Retinal pigment epithelial cell (primary cell): Measurements from ENCODE around the gene PPP2R1B.

Experiments
- DNase-seq: peaks from one replicate; pipeline ENCODE4 v3.0.0-alpha.2; 2010; ENCODE audit warnings: low read depth
- H3K4me3 ChIP-seq: 2 replicates; pipeline ENCODE4 v1.5.1; 2011; ENCODE audit warnings: mild to moderate bottlenecking, low read length, control low read depth, moderate library complexity
- TF ChIP-seq, protein P1 (sequence below): conservative IDR thresholded peaks from 2 replicates; pipeline ENCODE4 v1.5.1; 2011; ENCODE audit warnings: low read depth, low read length, control low read depth, inconsistent platforms

The PPP2R1B gene

DNA sequence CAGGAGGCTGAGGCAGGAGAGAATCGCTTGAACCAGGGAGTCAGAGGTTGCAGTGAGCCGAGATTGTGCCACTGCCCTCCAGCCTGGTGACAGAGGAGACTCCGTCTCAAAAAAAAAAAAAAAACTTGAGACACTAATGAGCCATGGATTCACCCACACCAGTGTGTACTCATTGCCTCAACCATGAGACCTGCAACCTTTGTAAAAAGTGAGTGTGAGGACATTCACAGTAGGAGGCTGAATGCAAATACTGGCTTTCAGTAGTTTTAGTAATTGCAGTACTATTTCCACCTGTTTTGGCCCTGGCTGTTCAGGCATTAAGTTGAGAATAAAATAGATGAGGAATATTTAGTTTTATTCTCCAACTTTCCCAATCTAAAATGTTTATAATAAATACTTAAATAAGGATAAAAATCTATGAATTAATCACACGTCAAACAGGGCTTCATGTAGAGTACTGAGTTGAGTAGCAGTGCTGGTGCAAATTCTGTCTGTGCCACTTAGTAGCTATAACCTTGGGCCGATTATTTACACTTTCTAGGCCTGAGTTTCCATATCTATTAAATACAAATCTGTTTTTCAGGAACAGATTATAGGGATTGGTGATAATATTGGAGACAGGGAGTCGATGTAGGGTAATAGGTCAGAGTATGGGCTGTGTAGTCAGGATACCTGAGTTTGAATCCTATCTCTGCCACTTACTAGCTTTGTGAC, 72.8 kb downstream of the PPP2R1B start:
- no peak for DNase-seq
- TF ChIP-seq, protein P1, sequence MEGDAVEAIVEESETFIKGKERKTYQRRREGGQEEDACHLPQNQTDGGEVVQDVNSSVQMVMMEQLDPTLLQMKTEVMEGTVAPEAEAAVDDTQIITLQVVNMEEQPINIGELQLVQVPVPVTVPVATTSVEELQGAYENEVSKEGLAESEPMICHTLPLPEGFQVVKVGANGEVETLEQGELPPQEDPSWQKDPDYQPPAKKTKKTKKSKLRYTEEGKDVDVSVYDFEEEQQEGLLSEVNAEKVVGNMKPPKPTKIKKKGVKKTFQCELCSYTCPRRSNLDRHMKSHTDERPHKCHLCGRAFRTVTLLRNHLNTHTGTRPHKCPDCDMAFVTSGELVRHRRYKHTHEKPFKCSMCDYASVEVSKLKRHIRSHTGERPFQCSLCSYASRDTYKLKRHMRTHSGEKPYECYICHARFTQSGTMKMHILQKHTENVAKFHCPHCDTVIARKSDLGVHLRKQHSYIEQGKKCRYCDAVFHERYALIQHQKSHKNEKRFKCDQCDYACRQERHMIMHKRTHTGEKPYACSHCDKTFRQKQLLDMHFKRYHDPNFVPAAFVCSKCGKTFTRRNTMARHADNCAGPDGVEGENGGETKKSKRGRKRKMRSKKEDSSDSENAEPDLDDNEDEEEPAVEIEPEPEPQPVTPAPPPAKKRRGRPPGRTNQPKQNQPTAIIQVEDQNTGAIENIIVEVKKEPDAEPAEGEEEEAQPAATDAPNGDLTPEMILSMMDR, result no peak
- H3K4me3 ChIP-seq, result no peak overlapping the region

DNA sequence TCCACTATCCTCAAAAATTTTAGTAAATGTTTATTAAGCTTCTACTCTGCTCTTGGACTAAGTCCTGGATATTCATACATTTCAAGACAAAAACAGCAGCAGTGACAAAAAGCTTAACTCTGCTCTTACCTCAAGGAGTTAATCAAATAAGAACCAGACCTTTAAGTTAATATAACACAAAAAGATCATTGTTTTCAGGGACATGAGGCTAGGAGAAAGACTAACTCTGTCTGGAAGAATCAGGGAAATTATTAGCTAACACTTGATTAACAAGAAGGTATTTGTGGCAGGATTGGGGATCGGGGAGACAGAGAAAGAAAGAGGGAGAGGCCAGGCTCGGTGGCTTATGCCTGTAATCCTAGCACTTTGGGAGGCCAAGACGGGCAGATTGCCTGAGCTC, 74.4 kb downstream of the PPP2R1B start:
- no peak overlapping the region for H3K4me3 ChIP-seq
- TF ChIP-seq, protein P1, result no peak
- no peak for DNase-seq

DNA sequence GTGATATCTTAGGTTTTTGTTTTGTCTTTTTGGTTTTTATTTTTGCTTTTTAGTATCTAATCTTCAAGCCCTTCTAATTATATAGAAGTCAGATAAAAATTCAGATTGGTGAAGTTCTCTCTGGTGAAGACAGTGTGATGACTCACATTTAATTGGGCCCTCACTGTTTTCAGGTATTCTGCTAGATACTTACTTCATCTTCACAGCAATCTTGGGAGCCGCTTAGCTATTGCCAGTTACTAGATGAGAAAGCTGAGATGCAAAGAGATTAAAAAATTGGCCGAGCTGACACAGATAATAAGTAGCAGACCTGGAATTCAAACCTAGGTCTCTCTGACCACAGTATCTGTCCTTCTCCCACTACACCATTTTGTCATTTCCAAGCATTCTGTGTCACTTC, 75.0 kb downstream of the PPP2R1B start:
- DNase-seq, result no peak
- TF ChIP-seq, protein P1, result no peak
- H3K4me3 ChIP-seq, result no peak overlapping the region

DNA sequence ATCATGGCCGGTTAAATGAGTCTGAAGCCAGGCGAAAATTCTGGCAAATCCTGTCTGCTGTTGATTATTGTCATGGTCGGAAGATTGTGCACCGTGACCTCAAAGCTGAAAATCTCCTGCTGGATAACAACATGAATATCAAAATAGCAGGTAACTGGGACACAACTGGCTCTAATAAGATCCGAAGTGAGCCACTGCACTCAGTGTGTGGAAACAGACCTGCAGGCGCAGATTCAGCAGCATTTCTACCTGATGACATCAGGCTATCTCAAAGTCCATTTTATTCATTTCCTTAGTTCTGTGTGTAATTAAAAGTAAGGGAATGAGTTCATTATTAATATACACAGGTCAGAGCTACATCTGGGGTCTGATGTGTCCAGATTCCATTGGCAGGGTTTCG, 78.2 kb downstream of the PPP2R1B start:
- TF ChIP-seq, protein P1, result no peak
- no peak for DNase-seq
- no peak overlapping the region for H3K4me3 ChIP-seq

DNA sequence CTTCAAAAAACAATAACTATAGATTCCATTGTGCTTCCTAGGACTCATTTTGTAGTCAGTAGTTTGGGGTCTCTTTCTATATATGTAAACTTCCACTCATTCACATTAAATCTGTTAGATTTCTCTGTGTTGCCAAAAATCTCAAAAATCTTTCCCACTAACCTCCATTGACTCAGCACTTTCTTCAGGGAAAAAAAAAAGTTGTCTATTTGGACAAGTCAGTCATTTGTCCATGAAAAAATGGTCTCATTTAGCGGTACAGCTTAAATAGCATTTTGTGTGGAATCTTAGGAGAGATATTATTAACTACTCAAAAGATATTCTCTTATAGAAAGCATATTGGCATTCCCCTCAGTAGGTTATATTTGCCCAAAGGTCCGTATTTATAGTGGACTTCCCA, 81.9 kb downstream of the PPP2R1B start:
- H3K4me3 ChIP-seq, result no peak overlapping the region
- no peak for DNase-seq
- TF ChIP-seq, protein P1, result no peak

DNA sequence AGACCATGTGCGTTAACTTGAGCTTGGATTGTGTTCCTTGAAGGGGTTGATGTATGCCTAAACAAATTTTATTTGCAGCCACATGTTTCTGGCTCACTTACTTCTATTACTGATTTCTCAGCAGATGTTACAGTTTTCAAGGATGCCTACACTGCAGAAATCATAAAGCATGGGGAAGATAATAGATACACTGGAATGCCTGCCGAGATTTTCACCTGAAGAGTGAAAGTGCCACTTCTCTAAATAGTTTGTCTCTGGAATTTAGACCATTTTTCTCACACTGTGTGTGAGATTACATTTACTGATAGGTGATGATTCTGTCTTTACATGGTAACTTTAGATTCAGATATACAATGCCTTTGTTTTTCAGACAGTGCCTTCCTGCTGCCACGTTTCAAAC, 82.4 kb downstream of the PPP2R1B start:
- no peak overlapping the region for H3K4me3 ChIP-seq
- DNase-seq, result no peak
- TF ChIP-seq, protein P1, result no peak

DNA sequence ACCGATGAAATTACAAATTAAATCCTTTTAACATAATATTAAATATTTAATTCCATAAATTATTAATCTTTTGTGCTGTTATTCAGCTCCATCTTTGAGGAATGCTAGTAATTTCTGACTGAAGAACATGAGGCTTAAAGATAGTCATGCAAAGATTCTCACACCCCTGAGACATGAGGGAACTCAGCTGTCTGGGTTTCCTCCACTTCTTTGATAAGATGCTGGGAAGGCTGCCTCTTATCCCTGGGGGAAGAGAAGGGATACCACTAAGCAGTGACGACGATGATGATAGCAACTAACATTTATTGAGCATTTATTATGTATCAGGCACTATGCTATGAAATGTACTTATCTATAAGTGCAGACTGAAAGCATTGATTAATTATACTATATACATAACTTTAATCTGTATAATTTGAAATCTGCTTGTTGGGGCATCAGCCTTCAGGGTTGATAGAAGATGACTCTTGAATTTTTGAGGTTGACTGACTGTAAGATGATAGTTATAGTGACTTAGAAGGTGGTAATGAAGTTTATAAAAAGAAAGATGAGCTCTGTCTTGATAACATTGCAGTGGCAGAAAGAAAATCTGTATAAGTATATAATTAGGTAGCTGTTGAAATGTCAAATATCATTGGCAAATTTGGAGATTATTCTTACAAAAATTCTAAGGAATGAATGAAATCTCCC, 85.6 kb downstream of the PPP2R1B start:
- no peak overlapping the region for H3K4me3 ChIP-seq
- TF ChIP-seq, protein P1, result no peak
- no peak for DNase-seq
